ENCODE measurements around the gene CNRIP1. TPM values are rescaled to one million over a fixed set of nuclear protein-coding genes. Genes with fewer than 3 reads are reported as not detected.

Gene CNRIP1
- total RNA-seq, 2 experiments from 2014 or later: not detected

DNA sequence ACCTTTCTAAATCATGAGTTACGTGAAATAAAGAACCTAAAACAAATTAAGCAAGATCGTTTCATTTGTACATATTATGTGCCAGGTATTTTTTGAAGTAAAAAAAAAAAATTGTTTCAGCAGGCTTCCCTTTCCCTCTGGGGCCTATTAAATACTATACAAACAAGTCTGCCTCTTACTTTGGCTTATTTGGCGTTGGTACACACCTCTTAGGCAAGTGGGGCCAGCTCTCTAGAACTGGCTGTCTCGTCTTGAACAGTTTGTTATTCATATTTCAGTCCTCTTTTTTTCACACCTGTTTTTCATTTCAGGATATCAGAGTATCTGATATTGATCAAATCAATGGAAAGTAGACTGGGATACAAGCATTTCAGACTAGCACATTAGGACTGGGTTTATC, 40.1 kb downstream of the CNRIP1 start:
- Histone ChIP-seq H3K4me3 (ENCODE audit: low read depth, low read length, poor library complexity, severe bottlenecking) (no peak overlapping the region), H2AFZ (ENCODE audit: low read length) (no peak overlapping the region; the same call in 1 of the 2 replicates), H3K9me3 (ENCODE audit: low read length) (no peaks in the 10 kb centered on the region), H3K79me2 (ENCODE audit: insufficient read depth, low read depth, low read length) (no peaks in the 10 kb centered on the region), H3K27ac (ENCODE audit: low read depth, low read length, poor library complexity, severe bottlenecking) (no peak overlapping the region), H3K36me3 (ENCODE audit: insufficient read depth, low read length) (no peaks in the 10 kb centered on the region; the same call in 1 of the 2 replicates), H4K20me1 (ENCODE audit: insufficient read depth, low read length) (no peaks in the 10 kb centered on the region), H3K4me1 (ENCODE audit: insufficient read depth, low read length, poor library complexity, severe bottlenecking) (peaks cover 31% of the 10 kb centered on the region), H3K9me2 (ENCODE audit: insufficient read depth, low read length) (no peaks in the 10 kb centered on the region), H3K4me2 (ENCODE audit: low read length) (no peak overlapping the region)
- DNase-seq (ENCODE audit: low spot score): no peak
- intact Hi-C loops (cut with micrococcal nuclease; ENCODE audit: unreplicated experiment): loop anchor here (5.0 kb wide), 1 partner anchor 82 kb away; no protein-coding TSS in a partner anchor
- TF ChIP-seq, protein P1, sequence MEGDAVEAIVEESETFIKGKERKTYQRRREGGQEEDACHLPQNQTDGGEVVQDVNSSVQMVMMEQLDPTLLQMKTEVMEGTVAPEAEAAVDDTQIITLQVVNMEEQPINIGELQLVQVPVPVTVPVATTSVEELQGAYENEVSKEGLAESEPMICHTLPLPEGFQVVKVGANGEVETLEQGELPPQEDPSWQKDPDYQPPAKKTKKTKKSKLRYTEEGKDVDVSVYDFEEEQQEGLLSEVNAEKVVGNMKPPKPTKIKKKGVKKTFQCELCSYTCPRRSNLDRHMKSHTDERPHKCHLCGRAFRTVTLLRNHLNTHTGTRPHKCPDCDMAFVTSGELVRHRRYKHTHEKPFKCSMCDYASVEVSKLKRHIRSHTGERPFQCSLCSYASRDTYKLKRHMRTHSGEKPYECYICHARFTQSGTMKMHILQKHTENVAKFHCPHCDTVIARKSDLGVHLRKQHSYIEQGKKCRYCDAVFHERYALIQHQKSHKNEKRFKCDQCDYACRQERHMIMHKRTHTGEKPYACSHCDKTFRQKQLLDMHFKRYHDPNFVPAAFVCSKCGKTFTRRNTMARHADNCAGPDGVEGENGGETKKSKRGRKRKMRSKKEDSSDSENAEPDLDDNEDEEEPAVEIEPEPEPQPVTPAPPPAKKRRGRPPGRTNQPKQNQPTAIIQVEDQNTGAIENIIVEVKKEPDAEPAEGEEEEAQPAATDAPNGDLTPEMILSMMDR (conservative IDR thresholded peaks at IDR 0.05; ENCODE audit: low read length): no peak
- TF ChIP-seq EZH2phosphoT487 (IDR thresholded peaks at IDR 0.05; ENCODE audit: borderline replicate concordance, low read depth, low read length): no peak
- ChIA-PET CTCF (ENCODE audit: unreplicated experiment) (no interaction called here), POLR2A (interaction anchor here (0.6 kb wide), 1 partner anchor 67 kb away, joined by 3 read pairs; no protein-coding TSS in a partner anchor)
- BruUV-seq (replicated peaks): no TSS peak

DNA sequence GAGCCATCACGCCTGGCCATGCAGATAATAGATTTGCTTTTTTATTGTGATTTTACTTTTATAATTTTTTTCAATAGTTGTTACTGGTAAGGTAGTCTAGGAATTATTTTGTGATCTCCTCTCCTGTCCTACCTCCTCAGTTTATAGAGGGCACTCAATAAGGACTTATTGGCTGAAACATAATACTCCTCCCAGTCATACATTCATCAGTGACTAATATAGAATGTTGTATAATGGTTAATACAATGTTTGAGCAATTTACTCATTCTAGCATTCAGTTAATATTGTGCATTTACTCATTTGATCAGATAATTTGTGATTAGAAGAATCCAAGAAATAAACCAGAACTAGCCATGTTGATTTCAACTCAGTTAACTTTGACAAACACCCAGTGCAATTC, 41.6 kb downstream of the CNRIP1 start:
- ChIA-PET POLR2A (interaction anchor here (0.5 to 1.0 kb wide), 5 partner anchors 24 to 133 kb away, joined by 3 to 5 read pairs (median 3); partner anchors contain the start of gene PNO1), CTCF (ENCODE audit: unreplicated experiment) (no interaction called here)
- Histone ChIP-seq H3K4me3 (ENCODE audit: low read depth, low read length, poor library complexity, severe bottlenecking) (no peak overlapping the region), H4K20me1 (ENCODE audit: insufficient read depth, low read length) (no peaks in the 10 kb centered on the region), H3K9me3 (ENCODE audit: low read length) (no peaks in the 10 kb centered on the region), H3K36me3 (ENCODE audit: insufficient read depth, low read length) (no peaks in the 10 kb centered on the region; the same call in 1 of the 2 replicates), H3K4me1 (ENCODE audit: insufficient read depth, low read length, poor library complexity, severe bottlenecking) (peaks cover 31% of the 10 kb centered on the region), H3K79me2 (ENCODE audit: insufficient read depth, low read depth, low read length) (no peaks in the 10 kb centered on the region), H3K9me2 (ENCODE audit: insufficient read depth, low read length) (no peaks in the 10 kb centered on the region), H3K27ac (ENCODE audit: low read depth, low read length, poor library complexity, severe bottlenecking) (no peak overlapping the region), H3K4me2 (ENCODE audit: low read length) (no peak overlapping the region), H2AFZ (ENCODE audit: low read length) (no peak overlapping the region)
- TF ChIP-seq, protein P1 (conservative IDR thresholded peaks at IDR 0.05; ENCODE audit: low read length): no peak
- no peak for TF ChIP-seq EZH2phosphoT487 (IDR thresholded peaks at IDR 0.05; ENCODE audit: borderline replicate concordance, low read depth, low read length)
- BruUV-seq (replicated peaks): no TSS peak
- DNase-seq (ENCODE audit: low spot score): no peak
- intact Hi-C loops (cut with micrococcal nuclease; ENCODE audit: unreplicated experiment): no loop called here

DNA sequence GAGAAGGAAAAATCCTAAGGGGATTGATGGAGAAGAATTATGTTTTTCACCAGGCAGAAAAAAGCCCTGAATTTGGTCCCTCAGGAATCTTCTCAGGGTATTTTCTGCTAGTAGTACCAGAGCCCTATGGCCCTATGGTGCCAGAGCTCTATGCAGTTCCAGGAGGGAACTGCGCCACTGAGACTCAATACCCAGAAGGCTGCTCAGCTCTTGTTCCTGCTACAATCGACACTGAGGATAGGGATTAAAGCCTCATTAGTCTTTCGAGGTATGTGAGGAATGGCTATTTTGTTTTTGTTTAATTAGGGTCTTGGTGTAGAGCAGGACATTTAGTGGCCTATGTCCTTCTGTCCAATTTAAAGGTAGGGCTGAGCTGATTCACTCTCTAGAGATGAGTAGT, 45.7 kb downstream of the CNRIP1 start:
- Histone ChIP-seq H3K4me2 (ENCODE audit: low read length) (no peak overlapping the region), H3K79me2 (ENCODE audit: insufficient read depth, low read depth, low read length) (no peaks in the 10 kb centered on the region), H3K27ac (ENCODE audit: low read depth, low read length, poor library complexity, severe bottlenecking) (no peak overlapping the region), H3K9me3 (ENCODE audit: low read length) (no peaks in the 10 kb centered on the region), H3K4me3 (ENCODE audit: low read depth, low read length, poor library complexity, severe bottlenecking) (no peak overlapping the region), H3K9me2 (ENCODE audit: insufficient read depth, low read length) (no peaks in the 10 kb centered on the region), H3K36me3 (ENCODE audit: insufficient read depth, low read length) (no peaks in the 10 kb centered on the region; the same call in 1 of the 2 replicates), H4K20me1 (ENCODE audit: insufficient read depth, low read length) (no peaks in the 10 kb centered on the region), H2AFZ (ENCODE audit: low read length) (no peak overlapping the region), H3K4me1 (ENCODE audit: insufficient read depth, low read length, poor library complexity, severe bottlenecking) (peaks cover 29% of the 10 kb centered on the region)
- POLR2A ChIA-PET: interaction anchor here (0.8 to 3.3 kb wide), 4 partner anchors 9 to 39 kb away, joined by 3 to 15 read pairs (median 3); partner anchors contain the start of gene PPP3R1
- no TSS peak for BruUV-seq (replicated peaks)
- intact Hi-C loops (cut with micrococcal nuclease; ENCODE audit: unreplicated experiment): no loop called here
- TF ChIP-seq, protein P1 (conservative IDR thresholded peaks at IDR 0.05; ENCODE audit: low read length): no peak
- no peak for TF ChIP-seq EZH2phosphoT487 (IDR thresholded peaks at IDR 0.05; ENCODE audit: borderline replicate concordance, low read depth, low read length)
- CTCF ChIA-PET (ENCODE audit: unreplicated experiment): no interaction called here
- no peak for DNase-seq (ENCODE audit: low spot score)

Data from OCI-LY7 (cell line).